Smooth muscle cell (in vitro differentiated cells): ENCODE measurements around the gene TIGD1. TPM values are rescaled to one million over a fixed set of nuclear protein-coding genes. Genes with fewer than 3 reads are reported as not detected.

ENCODE experiments used
- DNase-seq: peaks from one replicate; lab custom pipeline; 2025; ENCODE audit not compliant: unreplicated experiment; lab: John Stamatoyannopoulos, UW
- H2AFZ ChIP-seq: fragments of 200-600 bp; sonication (generic); 2 replicates; pipeline ENCODE4 v1.6.0; 2016; ENCODE audit warnings: antibody characterized with exemption, low read depth, mild to moderate bottlenecking
- H3F3A ChIP-seq: fragments of 200-600 bp; sonication (generic); 2 replicates; pipeline ENCODE4 v1.6.0; 2017; ENCODE audit warnings: antibody characterized with exemption, low read depth
- H3K27ac ChIP-seq: fragments of 200-600 bp; sonication (generic); 2 replicates; pipeline ENCODE4 v1.5.1; 2016; ENCODE audit warnings: low read depth, mild to moderate bottlenecking
- H3K27me3 ChIP-seq: fragments of 200-600 bp; sonication (generic); 2 replicates; pipeline ENCODE4 v1.6.1; 2016; ENCODE audit warnings: low read depth, mild to moderate bottlenecking
- H3K36me3 ChIP-seq: fragments of 200-600 bp; sonication (generic); 2 replicates; pipeline ENCODE4 v1.5.1; 2016; ENCODE audit warnings: low read depth
- H3K4me1 ChIP-seq: fragments of 200-600 bp; sonication (generic); 2 replicates; pipeline ENCODE4 v1.5.1; 2016; ENCODE audit warnings: low read depth
- H3K4me2 ChIP-seq: fragments of 200-600 bp; sonication (generic); 2 replicates; pipeline ENCODE4 v1.6.0; 2016; ENCODE audit warnings: mild to moderate bottlenecking
- H3K4me3 ChIP-seq: fragments of 200-600 bp; sonication (generic); 2 replicates; pipeline ENCODE4 v1.5.1; 2016; ENCODE audit warnings: mild to moderate bottlenecking
- H3K79me2 ChIP-seq: fragments of 200-600 bp; sonication (generic); 2 replicates; pipeline ENCODE4 v1.6.0; 2016; ENCODE audit warnings: low read depth, mild to moderate bottlenecking
- H3K9ac ChIP-seq: fragments of 200-600 bp; sonication (generic); 2 replicates; pipeline ENCODE4 v1.6.0; 2016; ENCODE audit warnings: low read depth
- H3K9me3 ChIP-seq: fragments of 200-600 bp; sonication (generic); replicated peaks from 2 replicates; pipeline ENCODE4 v1.5.1; 2016; ENCODE audit warnings: low read depth
- H4K20me1 ChIP-seq: fragments of 200-600 bp; sonication (generic); 2 replicates; pipeline ENCODE4 v1.6.0; 2016; ENCODE audit warnings: low read depth
- CTCF ChIP-seq: fragments of 200-600 bp; sonication (generic); IDR thresholded peaks from 2 replicates; pipeline ENCODE4 v1.5.1; 2017; ENCODE audit warnings: borderline replicate concordance, mild to moderate bottlenecking, antibody characterized with exemption; ENCODE audit not compliant: insufficient read depth, poor library complexity, severe bottlenecking
- WGBS: methylation state at CpG from one replicate; pipeline ENCODE4 v1.1.7; 2016; ENCODE audit warnings: low lambda C conversion rate; 5-methylcytosine and 5-hydroxymethylcytosine counted together
- polyA plus RNA-seq: library from polyadenylated mRNA; unstranded; fragments of >200 nt; fragmentation: Nextera tagmentation; extraction: Ambion mirVana; gene quantifications from 2 replicates; pipeline ENCODE4 v1.2.1, GENCODE V29; 2016
- total RNA-seq: library from RNA; depleted of rRNA; stranded (reverse); fragments of >200 nt; gene quantifications from 2 replicates; pipeline ENCODE4 v1.2.3, GENCODE V29; 2014

The TIGD1 gene
- total and polyA plus RNA-seq, 2 experiments from 2014 or later: 2.9 to 8.1 TPM

DNA sequence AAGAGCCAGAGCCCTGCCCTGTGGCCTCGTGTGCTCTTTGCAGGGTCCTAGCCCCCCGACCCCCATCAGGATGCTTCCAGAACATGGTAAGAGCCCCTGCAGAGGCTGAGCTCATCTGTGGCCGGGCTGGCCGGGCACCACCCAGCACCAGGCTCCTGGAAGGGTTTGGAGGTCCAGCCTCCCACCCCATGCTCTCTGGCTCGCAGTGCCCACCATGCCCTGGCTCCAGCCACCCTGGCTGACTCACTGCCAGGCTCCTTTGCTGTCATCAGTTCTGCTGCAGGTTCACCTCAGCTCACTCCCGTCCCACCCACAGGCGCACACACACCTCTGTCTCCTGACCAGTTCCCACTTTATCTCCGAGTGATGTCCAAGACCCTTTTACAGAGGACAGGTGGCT, 37.7 kb upstream of the TIGD1 start:
- Histone ChIP-seq H3K9ac (no peak overlapping the region), H3K27ac (no peak overlapping the region), H3K27me3 (no peaks in the 10 kb centered on the region), H3K9me3 (no peaks in the 10 kb centered on the region), H3F3A (no peaks in the 10 kb centered on the region), H2AFZ (no peak overlapping the region), H4K20me1 (no peaks in the 10 kb centered on the region), H3K36me3 (no peaks in the 10 kb centered on the region), H3K4me1 (no peaks in the 10 kb centered on the region), H3K4me2 (no peak overlapping the region), H3K79me2 (no peaks in the 10 kb centered on the region), H3K4me3 (no peak overlapping the region)
- 95% methylated on average over 8 of the region's 8 CpGs for WGBS
- no peak for DNase-seq
- TF ChIP-seq CTCF: no peak

DNA sequence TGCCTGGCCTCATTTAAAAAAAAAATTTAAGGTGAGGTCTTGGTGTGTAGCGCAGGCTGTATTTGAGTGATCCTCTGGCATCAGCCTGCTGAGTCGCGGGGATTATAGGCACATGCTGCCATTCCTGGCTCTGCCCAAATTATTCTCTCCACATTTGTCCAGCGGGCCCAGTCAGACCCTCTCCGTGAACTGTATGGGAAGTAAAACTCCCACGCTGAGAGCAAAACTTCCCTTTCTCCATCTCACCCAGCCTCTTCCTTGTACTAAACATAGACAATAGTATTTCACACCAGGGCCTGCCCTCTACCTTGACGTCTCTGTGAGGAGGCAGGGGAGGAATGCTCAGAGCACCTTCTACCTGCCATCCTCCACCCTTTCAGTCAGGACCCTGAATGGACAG, 37.2 kb upstream of the TIGD1 start:
- no peaks in the 10 kb centered on the region for H3K27me3 ChIP-seq

DNA sequence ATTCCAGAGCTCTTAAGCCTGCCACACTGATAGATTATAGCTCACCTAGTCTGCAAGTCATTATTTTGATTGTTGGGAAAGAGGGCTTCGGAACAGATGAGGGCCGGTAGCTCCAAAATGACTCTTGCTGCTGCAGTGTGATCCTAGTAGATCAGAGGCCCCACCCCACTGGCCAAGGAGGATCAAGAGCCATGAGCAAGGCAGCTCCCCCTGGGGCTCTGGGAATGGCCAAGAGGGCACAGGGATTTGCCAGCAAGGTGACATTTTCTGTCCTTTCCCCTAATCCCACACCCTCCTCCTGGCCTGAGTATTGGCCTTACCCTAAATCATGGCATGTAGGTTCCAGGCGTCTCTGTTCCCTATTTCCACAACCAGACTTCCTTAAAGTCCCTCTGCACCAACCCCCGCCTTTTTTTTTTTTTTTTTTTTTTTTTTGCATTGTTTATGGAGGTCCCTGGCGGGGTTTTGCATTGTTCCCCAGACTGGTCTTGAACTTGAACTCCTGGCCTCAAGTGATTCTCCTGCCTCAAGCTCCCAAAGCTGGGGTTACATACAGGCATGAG, 36.7 kb upstream of the TIGD1 start:
- Histone ChIP-seq H3K4me2 (no peak overlapping the region), H3K4me1 (no peaks in the 10 kb centered on the region), H3K79me2 (no peaks in the 10 kb centered on the region), H3K9ac (no peak overlapping the region), H2AFZ (no peak overlapping the region), H3K36me3 (no peaks in the 10 kb centered on the region), H3K9me3 (no peaks in the 10 kb centered on the region), H3K27me3 (no peaks in the 10 kb centered on the region), H3K4me3 (no peak overlapping the region), H4K20me1 (no peaks in the 10 kb centered on the region), H3F3A (no peaks in the 10 kb centered on the region), H3K27ac (no peak overlapping the region)
- no peak for DNase-seq
- TF ChIP-seq CTCF: no peak
- 90% methylated on average over 5 of the region's 5 CpGs for WGBS

More for the DNA sequence above, 37.2 kb upstream of the TIGD1 start:
- Histone ChIP-seq H3K79me2 (no peaks in the 10 kb centered on the region), H3K9ac (no peak overlapping the region), H3F3A (no peaks in the 10 kb centered on the region), H3K27ac (no peak overlapping the region), H3K4me2 (no peak overlapping the region), H2AFZ (no peak overlapping the region), H3K4me1 (no peaks in the 10 kb centered on the region), H4K20me1 (no peaks in the 10 kb centered on the region), H3K4me3 (no peak overlapping the region), H3K9me3 (no peaks in the 10 kb centered on the region), H3K36me3 (no peaks in the 10 kb centered on the region)
- no peak for TF ChIP-seq CTCF
- no peak for DNase-seq
- WGBS: 92% methylated on average over 7 of the region's 7 CpGs

- no peaks in the 10 kb centered on the region for H3K79me2 ChIP-seq
- no peak overlapping the region for H2AFZ ChIP-seq
- no peak for DNase-seq
- no peaks in the 10 kb centered on the region for H3K36me3 ChIP-seq
- no peaks in the 10 kb centered on the region for H3K4me1 ChIP-seq
- H3F3A ChIP-seq: no peaks in the 10 kb centered on the region
- no peak overlapping the region for H3K4me3 ChIP-seq
- H3K9me3 ChIP-seq: no peaks in the 10 kb centered on the region
- H3K4me2 ChIP-seq: no peak overlapping the region
- no peak overlapping the region for H3K27ac ChIP-seq
- H3K27me3 ChIP-seq: no peaks in the 10 kb centered on the region
- no peaks in the 10 kb centered on the region for H4K20me1 ChIP-seq
- 90% methylated on average over 6 of the region's 6 CpGs for WGBS
- no peak for TF ChIP-seq CTCF
- H3K9ac ChIP-seq: no peak overlapping the region
These were observed 33.9 kb upstream of the TIGD1 start for GRCh38 chr2:232584238-232584637.
